Stimulated activated CD4-positive, alpha-beta T cell treated with anti-CD3 and anti-CD28 coated beads, Interleukin-1b, Interleukin-23, amount 100 ng/mL, for 1 hour (primary cell): ENCODE data around the gene DISC1.
"Not testable (repeated sequence)": the region's sequence is repeated elsewhere in the genome, so short reads cannot be mapped to it uniquely, and the experiment has no call there.

ENCODE experiments used
- DNase-seq, 2 donors: peaks; one replicate each; pipeline ENCODE4 v3.0.0-alpha.2; 2020; ENCODE audit warnings: low read depth in 2 of 2

DISC1 gene

DNA sequence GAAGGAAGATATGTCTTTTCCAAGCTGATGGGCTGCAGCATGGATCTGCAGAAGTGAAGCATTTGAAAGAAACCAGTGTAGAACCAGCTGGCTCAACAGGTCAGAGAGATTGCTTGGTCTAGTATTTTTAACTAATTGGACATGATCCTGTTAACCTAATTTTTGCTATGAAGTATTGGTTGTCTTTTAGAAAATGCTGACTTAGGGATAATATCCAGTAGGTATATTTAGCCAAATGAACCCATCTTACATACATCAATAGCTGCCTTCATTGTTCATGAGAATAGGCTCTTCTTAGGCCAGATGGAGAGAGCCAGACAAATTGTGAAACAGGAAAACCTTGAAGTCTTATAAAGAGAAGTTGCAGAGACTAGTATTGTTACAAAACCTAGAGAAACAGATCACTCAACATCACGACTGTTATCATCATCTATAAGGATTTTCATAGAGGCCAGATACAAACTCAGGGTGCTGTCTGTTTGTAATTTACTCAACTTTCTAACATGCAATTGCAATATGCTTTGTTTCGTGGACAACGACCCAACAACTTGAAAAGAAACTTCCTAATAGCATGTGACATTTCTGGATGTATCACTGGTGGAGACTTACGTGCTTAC, 148.2 kb downstream of the DISC1 start:
- DNase-seq: no peak

DNA sequence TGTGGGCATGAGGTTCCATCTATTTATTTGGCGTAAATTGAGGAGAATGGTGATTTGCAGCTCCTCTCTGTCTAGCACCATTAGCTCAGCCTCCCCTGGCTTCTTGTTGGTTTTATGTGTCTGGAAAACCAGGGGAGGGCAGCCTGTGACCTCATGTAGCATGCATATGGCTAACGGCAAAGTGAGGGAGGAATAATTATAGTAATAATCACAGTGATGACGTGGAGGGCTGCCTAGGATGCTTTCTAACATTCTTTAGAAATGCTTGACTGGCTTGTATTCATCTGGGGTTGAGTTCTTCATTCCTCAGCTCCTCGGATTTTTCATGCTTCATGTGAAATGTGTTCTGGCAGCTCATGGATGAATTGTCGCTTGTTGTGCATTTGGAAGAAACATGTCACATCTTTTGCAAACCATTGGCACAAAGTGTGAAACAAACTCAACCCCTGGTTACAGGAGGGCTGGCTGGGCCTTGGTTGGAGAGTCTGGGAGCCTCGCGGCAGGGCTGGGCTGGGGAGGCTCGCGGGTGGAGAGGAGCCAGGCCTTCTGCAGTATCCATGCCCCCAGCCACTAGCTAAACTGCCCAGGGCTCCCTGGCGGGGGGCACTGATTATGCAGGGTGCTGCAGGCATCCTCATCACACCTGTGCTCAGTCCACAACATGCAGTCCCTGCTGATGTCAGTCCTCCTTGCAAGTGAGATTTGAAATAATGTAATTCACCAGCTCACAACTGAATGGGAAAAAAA, 149.6 kb downstream of the DISC1 start:
- DNase-seq: no peak

DNA sequence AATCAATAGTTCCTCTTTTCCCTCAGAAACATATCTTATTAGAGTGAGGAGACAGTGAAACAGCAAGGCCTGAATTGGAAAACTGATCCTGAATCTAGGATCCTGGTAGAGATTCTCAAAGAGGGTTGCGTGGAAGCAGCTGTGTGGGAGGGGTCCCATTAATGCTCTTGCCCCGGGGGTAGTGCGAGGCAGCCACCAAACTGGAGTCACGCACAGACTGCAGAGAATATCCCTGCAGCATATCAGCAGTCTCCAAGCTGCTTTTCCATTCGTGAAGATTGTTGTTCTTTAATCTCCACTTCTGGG, 150.1 kb downstream of the DISC1 start:
- DNase-seq: no peak

DNA sequence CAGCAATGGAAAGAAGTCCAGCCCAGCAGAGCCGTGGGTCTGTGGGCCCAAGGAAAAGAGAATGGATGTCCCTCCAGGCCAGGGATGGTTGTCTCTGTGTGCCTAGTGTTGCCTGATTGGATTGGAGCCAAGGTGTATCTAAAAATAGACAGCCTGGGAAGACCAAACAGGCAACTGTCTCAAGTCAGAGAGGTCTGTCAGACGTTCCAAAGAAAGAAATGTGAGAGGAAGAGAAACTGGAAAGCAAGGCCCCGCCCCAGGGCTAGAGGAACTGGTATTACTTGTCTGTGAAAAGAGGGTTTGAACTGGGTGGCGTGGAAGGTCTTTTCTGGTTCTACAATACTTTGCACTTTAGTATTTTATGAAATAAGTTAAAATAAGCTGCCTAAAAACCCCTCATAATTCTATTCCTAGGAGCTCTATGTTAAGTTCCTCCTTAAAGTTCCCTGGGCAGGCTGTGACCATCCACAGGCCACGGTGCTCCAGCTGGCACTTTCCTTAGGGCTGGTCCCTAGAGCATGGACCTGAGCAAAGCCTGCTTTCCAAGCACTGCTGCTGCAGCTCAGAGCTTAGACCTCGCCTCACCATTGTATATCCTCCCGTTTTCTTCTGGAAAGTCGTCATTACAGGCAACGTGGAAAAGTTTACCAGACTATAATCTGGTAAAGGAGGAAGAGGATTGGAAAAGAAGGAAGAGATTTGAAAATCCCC, 151.6 kb downstream of the DISC1 start:
- DNase-seq: no peak

DNA sequence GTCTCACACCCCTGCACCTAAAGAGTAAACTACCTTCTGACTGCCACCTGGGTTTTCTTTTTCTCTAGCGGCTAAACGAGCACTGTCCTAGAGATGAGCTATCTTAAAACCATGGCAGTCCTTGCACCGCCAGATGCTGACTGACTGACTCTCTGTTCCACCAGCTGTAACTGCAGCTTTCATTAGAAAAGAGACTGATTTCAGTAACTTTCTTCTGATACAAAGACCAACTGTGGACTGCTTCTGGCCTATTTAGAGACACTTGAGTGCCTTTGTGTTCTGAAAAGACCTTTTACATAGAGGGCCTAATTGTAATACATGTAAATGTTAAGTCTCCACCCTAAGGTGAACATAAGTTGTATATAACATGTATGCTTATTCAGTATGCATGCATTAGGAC, 152.5 kb downstream of the DISC1 start:
- DNase-seq: no peak

DNA sequence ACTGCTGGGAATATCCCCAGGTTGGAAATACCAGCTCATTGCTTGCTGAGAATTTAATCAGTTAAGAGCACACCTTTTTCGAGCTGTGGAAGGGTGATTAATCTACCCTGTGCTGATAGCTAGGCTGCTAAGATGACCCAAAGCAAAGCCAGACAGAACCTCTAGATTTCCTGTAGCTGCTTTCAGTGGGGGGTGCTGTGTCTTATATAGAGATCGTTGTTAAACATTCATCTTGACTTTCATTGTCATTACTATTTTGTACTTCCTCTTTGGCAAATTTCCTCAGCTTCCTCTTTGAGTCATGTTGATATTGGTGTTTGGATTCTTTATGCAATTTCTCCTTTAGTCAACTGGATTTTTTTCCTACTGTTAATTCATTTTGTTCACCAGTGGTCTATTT, 155.3 kb downstream of the DISC1 start:
- DNase-seq: no peak

DNA sequence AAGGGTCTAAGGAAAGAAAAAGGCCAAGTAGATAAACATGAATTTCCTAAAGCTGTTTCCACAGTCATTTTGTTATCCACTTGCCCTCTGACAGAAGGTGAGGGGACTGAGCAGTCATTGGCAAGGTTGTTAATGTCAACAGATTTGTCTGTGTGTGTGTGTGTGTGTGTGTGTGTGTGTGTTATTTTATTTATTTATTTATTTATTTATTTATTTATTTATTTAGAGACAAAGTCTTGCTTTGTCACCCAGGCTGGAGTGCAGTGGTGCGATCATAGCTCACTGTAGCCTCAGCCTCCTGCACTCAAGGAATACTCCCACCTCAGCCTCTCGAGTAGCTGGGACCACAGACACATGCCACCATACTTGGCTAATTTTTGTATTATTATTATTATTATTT, 158.5 kb downstream of the DISC1 start:
- not testable (repeated sequence) for DNase-seq

DNA sequence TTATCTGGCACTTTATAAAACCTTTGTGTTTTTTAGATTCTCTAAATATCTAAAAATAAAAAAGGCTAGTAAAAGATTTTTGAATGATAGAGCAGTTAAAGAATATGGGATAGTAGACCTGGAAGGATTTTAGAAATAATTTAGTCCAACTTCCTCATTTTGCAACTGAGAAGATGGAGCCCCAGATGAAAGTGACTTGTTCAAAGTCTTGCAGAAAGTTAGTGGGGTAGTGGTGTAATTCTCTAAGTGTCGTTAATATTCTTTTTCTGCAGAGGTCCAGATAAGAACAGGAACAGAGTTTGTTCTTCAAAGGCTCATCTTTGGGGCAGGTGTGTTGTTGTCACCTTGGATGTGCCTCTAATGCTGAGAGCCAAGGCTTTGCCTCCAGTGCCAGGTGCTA, 159.5 kb downstream of the DISC1 start:
- DNase-seq: no peak

DNA sequence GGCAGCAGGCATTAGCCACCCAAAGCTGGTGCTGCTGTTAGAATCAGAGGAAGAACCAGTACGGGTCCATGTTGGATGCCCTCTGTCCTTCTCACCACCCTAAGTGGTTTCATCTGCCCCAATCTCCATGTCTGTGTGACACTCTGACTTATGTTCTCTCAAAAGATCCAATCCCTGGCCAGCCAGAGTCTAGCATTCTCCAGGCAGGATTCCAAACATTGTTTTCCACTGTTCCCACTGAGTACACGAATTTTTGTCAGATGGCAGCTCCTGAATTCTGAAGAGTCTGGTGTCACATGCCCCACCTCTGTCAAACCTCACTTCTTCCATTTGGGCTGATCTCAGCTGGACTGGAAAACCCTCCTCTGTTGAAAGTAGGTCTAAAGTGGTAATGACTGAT, 166.0 kb downstream of the DISC1 start:
- DNase-seq: no peak

DNA sequence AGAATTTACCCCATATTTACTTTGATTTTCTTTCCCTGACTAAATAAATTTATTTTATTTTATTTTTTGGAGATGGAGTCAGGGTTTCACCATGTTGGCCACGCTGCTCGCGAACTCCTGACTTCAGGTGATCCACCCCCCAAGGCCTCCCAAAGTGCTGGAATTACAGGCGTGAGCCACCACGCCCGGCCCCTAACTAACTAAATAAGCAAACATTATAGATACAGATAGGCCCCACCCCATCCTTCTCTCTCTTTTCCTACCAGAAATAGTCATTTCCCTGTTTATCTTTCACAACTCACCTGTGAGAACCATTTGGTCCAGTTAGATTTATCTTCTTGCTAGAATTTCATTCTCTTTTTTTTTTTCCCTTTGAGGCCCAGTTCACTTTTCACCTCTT, 167.3 kb downstream of the DISC1 start:
- DNase-seq: no peak

DNA sequence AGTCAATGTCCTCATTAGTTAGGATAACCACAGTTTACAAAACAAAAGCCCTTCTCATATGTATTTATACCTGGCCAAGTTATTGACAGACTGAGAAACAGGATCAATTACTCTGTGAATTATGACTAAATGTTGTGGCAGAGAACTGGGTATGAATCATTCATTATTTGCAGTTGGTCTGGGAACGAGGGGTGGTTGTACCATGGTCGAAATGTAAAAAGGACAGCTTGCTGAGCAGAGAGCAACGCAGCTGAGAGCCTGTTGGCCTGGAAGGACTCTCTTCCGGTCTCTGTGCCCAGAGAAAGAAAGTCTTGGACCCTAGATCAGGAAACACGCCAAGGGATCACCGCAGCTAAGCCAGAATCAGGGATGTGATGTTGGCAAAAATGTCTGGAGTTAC, 169.6 kb downstream of the DISC1 start:
- DNase-seq: no peak

DNA sequence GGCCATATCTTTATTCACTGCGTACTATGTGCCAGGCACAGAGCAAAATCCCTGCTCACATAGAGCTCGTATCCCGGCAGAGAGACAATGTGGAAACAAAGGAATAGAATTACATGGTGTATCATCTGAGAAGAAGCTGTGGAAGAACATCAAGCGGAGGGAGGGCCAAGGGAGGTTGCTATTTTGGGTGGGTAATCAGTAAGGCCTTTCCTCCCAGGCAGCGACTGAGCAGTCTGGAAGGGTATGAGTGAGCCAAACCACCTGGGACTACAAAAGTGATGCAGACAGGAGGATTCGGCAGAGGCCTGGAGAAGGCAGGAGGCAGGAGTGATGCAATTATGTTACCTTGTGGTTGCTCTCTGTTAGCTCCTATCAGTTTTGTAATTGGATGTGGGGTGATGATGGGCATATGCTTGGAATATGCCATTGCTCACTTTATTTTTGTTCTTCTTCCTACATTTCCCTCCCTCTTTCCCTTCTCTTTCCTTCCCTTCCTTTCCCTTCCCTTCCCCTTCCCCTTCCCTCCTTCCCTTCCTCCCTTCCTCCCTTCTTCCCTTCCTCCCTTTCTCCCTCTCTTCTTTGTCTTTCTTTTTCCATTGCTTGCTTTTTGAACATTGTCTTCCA, 172.9 kb downstream of the DISC1 start:
- DNase-seq: no peak

DNA sequence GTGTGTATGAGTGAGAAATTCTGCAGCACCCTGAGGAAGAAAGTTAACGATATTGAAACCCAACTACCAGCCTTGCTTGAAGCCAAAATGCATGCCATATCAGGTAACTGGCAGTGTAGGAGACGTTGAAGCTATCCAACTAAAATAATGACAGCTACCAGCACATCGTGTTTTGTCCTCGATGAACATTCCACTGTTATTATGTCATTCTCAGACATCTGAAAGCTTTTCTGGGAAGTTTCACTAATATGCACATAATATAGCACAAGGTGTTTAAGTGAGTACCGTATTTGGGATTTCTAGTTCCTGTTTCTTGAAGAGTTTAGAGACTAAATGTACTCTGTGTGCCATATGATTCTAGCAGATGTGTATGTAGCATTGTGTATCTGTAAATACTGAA, 173.5 kb downstream of the DISC1 start:
- no peak for DNase-seq

DNA sequence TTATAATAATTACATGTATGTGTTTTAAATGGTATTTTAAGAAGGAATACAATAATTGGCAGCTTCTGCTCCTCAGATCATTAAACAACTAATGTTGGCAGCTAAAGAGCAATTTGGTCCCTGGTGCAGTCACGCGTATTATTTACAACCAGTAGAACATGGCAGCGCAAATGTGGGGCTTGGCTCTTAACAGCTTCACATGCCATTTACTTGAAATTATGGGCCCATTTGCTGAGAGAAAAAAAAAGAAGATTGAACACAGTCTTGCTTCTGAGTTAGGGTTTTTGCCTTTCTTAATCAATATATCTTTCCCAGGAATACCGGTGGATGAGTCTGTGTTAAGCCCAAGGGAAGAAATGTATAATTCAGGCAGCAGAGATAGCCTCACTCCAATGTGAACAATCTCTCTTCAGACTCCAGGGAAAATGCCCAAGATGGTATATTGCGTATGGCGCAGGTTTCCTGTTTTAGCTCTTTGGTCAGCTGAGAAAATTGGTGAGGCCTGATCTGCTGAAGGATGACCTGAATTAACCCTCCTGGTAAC, 174.5 kb downstream of the DISC1 start:
- DNase-seq: no peak

DNA sequence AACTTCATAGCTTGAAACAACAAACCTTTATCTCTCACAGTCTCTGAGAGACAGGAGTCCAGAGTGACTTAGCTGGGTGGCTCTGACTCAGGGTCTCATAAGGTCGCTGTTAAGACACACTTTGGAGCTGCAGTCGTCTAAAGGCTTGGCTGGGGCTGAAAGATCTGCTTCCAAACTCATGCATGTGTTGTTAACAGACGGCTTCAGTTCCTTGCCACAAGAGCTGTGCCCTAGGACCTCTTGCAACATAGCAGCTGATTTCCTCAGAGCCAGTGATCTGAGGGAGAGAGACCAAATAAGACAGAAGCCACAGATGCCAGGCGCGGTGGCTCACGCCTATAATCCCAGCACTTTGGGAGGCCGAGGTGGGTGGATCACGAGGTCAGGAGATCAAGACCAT, 176.8 kb downstream of the DISC1 start:
- DNase-seq: no peak

DNA sequence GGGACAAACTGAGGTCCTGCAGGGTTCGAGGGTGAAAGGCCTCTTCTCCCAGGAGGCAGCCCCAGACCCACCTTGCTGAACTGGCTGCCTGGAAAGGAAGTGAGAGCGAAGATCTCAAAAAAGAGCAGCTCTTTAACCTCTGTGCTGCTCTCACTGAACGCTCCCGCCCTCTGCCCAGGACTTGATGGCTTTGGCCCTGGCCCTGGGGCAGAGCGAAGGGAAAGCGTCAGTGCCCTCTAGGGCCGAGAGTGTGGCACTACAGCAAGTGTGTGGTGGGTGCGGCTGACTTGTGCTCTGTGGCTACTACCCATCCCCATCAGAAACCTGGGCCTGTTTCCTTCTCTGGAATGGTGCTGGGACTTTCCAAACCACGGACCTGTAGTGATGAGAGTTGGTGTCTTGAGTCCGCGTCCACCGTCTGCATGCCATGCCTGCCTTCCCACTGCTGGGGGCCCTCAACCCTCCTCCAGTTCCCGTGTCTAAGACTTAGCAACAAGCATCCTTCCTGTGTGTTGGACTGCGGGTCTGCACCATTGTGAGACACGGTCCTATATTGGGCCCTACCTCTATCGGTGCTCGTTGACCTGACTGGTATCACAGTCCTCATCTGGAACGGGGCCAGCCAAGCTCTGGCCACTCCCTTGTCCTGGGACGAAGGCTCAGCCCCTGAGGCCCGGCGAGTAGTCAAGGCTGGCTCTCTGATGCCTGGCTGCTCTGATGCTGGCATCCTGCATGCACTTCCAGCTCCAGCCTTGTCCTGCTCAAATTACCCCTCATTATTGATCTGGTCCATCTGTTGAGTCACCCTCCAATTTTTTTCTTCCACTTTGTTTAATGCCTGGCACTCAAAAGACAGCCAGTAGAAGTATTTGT, 180.3 kb downstream of the DISC1 start:
- no peak for DNase-seq

DNA sequence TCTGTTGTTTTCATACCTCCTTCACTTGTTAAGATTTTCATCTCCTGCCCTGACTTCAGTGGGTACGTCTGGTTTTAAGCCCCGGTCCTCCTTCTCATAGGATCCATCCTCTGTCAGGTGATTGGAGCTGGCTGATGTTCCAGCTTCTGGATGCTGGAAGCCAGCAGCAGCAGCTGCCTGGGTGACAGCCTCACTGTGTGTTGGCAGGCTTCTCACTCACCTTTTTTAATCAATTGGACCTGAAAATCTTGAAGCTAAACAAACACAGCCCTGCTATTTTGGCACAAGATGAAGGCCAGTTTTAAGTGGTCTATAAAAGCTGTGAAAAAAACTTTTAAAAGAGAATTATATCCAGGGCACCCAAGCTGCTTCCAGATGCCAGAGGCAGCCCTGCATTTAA, 181.0 kb downstream of the DISC1 start:
- DNase-seq: no peak

DNA sequence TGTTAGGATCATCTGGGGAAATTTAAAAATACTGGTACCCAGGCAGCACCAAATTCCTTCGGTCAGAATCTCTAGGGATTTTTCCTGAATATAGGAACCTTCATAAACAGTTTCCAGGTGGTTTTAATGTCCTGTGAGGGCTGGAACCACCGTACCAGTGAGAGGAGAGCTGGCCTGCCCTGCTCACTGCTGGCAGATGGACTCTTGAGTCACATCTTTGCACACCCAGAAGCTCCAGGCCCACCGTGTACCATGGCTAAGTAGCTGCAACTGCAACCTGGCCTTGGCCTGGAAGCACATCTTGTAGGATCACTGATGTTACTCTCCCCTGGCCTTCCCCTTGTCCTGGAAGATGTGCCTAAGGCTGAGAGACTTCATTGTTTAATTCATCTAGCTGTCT, 181.5 kb downstream of the DISC1 start:
- no peak for DNase-seq

DNA sequence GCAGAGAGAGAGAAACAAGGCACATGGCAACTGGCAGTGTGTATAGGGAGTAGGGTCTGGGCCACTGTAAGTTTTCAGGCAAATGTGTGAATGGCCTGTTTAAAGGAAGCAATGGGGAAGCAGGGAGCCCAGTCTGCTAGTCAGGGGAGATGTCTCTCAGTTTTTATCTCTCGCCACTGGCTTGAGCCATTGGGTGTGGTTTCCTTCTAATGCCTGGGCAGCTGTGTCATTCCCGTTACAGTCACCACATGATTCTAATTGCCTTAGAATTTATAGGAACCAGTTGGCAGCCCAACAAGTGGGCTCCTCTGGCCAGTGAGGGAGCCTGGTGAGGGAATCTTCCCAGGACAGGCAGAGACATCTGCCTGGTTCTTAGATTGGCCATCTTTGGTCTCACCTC, 182.4 kb downstream of the DISC1 start:
- DNase-seq: no peak

DNA sequence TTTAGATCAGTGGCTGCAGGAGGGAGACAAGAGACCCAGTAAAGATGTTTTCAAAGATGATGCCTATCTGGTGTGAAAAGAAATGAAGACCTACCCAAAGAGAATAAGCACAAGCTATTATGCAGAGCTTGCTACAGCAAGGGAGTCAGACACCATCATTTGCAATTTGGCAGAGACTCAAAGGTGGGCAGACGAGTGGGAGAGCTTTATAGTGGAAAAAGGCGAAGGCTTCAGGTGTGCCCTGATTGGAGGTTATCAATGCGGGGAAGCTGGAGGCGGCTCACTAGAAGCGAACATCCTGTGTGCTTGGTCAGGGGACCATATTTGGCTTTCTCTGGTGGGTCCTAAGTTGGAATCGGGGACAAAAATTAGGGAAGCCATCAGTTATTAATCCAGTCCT, 183.8 kb downstream of the DISC1 start:
- no peak for DNase-seq

DNA sequence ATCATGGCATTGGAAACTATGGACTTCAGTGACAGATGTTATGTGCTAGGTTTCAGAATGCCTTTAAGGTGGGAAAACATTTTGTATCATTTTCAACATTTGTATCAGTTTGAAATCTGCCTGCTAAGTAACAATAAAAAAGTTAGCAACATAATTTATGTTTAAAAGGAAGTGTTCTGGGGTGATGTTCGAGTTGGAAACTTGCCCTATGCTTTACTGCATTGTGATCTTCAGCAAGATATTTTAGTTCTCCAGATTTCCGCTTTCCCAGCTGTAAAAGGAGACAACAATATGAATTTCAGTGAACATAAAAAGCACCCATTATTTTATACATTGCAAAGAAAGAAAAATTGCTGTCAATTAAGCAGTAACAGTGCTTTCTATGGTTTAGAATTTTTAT, 187.4 kb downstream of the DISC1 start:
- no peak for DNase-seq

DNA sequence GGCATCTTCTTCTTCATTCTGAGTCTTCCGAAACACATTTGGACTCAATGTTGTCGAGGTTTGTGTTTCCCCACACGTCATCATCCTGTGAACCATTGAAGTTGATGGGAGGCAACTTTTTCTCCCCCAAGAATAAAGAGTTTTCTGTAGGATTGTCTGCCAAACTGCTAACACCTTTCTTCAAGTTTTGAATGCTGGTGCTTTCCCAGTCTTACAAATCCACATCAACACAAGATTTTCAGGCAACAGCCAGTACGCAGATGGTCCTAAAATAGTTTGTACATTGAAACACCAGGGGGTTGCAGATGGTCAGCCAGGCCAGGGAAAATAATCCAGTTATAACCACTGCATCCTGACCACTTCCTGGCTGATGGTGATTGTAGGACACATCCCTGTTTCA, 187.9 kb downstream of the DISC1 start:
- DNase-seq: no peak
